DMS 273 treated with DMSO at 0.1 percent for 48 hours (cell line): ENCODE data around the gene KCNIP4.

Source experiments
- DNase-seq: peaks from one replicate; lab custom pipeline; 2025; lab: John Stamatoyannopoulos, UW

KCNIP4 gene

GRCh38 chr4:21454831-21455230 is 493.7 kb downstream of the KCNIP4 start:
- DNase-seq: no peak

- no peak for DNase-seq
Measured at GRCh38 chr4:21454201-21454600, 494.4 kb downstream of the KCNIP4 start.

GRCh38 chr4:21452931-21453330 is 495.6 kb downstream of the KCNIP4 start:
- no peak for DNase-seq

- peak; percentile 72 for DNase-seq
Measured at GRCh38 chr4:21451032-21451431, 497.5 kb downstream of the KCNIP4 start.

GRCh38 chr4:21450331-21450730 is 498.2 kb downstream of the KCNIP4 start:
- DNase-seq: no peak

- no peak for DNase-seq
Measured at GRCh38 chr4:21447301-21448054, 501.1 kb downstream of the KCNIP4 start.

GRCh38 chr4:21420166-21420565 is 528.4 kb downstream of the KCNIP4 start:
- DNase-seq: no peak

- no peak for DNase-seq
Measured at GRCh38 chr4:21415728-21416127, 532.8 kb downstream of the KCNIP4 start.

GRCh38 chr4:21413807-21414370 is 534.7 kb downstream of the KCNIP4 start:
- no peak for DNase-seq

GRCh38 chr4:21411086-21411485 is 537.5 kb downstream of the KCNIP4 start:
- DNase-seq: no peak

GRCh38 chr4:21410372-21410771 is 538.2 kb downstream of the KCNIP4 start:
- DNase-seq: no peak

- DNase-seq: no peak
Measured at GRCh38 chr4:21387683-21388082, 560.9 kb downstream of the KCNIP4 start.

- no peak for DNase-seq
Measured at GRCh38 chr4:21386166-21386780, 562.3 kb downstream of the KCNIP4 start.

GRCh38 chr4:21385706-21386105 is 562.9 kb downstream of the KCNIP4 start:
- no peak for DNase-seq

- DNase-seq: no peak
Measured at GRCh38 chr4:21384609-21385008, 564.0 kb downstream of the KCNIP4 start.

- no peak for DNase-seq
Measured at GRCh38 chr4:21380861-21381260, 567.7 kb downstream of the KCNIP4 start.

GRCh38 chr4:21377046-21377445 is 571.5 kb downstream of the KCNIP4 start:
- no peak for DNase-seq

- DNase-seq: no peak
Measured at GRCh38 chr4:21376176-21376575, 572.4 kb downstream of the KCNIP4 start.

- no peak for DNase-seq
Measured at GRCh38 chr4:21374641-21375368, 573.8 kb downstream of the KCNIP4 start.

- DNase-seq: no peak
Measured at GRCh38 chr4:21367567-21367966, 581.0 kb downstream of the KCNIP4 start.

GRCh38 chr4:21366840-21367239 is 581.7 kb downstream of the KCNIP4 start:
- no peak for DNase-seq

GRCh38 chr4:21366312-21366711 is 582.3 kb downstream of the KCNIP4 start:
- DNase-seq: no peak

- DNase-seq: no peak
Measured at GRCh38 chr4:21363701-21364100, 584.9 kb downstream of the KCNIP4 start.
